Caco-2 (cell line): ENCODE measurements around the gene FBLN1. TPM values are rescaled to one million over a fixed set of nuclear protein-coding genes. Genes with fewer than 3 reads are reported as not detected.
A peak's percentile ranks its signal among the peaks of the same experiment; 100 is the strongest.

Source experiments
- BruUV-seq: library from RNA; stranded (reverse); fragments of 400-500 nt; replicated peaks from 2 replicates; lab custom pipeline; 2021; lab: Mats Ljungman, UMichigan
- CTCF ChIA-PET: fragments of 300-600 bp; sonication (Branson Sonifier 250); formaldehyde crosslinking; loops from one replicate; lab custom pipeline; 2022; ENCODE audit warnings: antibody characterized with exemption; lab: Charles Lee
- POLR2A ChIA-PET: fragments of 300-600 bp; sonication (Branson Sonifier 250); formaldehyde crosslinking; loops from one replicate; lab custom pipeline; 2022; ENCODE audit warnings: antibody characterized with exemption; lab: Charles Lee
- DNase-seq, 2 experiments: peaks; one replicate each; pipeline versions ENCODE4 v3.0.0 to v3.0.0-alpha.2; 2020 to 2022
- H3K27me3 ChIP-seq: replicated peaks from 2 replicates; pipeline ENCODE4 v1.6.0; 2011; ENCODE audit warnings: low read length; ENCODE audit not compliant: control insufficient read depth, insufficient read depth
- H3K36me3 ChIP-seq: 2 replicates; pipeline ENCODE4 v1.5.1; 2011; ENCODE audit warnings: low read length; ENCODE audit not compliant: control insufficient read depth, insufficient read depth
- H3K4me1 ChIP-seq: fragments of 250-450 bp; sonication (Bioruptor Pico); 2 replicates; pipeline ENCODE4 v1.5.1; 2020; ENCODE audit warnings: mild to moderate bottlenecking
- H3K4me3 ChIP-seq: 2 replicates; pipeline ENCODE4 v1.5.1; 2011; ENCODE audit warnings: low read depth, mild to moderate bottlenecking, control low read depth, low read length
- H3K9me3 ChIP-seq: fragments of 250-450 bp; sonication (Bioruptor Pico); 2 replicates; pipeline ENCODE4 v1.5.1; 2020; ENCODE audit warnings: mild to moderate bottlenecking, moderate library complexity
- H3K27ac Mint-ChIP-seq: one replicate; pipeline ENCODE4 v1.8.0; 2022; ENCODE audit warnings: mixed read lengths; ENCODE audit not compliant: unreplicated experiment
- H3K27me3 Mint-ChIP-seq: one replicate; pipeline ENCODE4 v1.8.0; 2022; ENCODE audit warnings: mixed read lengths; ENCODE audit not compliant: insufficient read depth, unreplicated experiment
- H3K36me3 Mint-ChIP-seq: one replicate; pipeline ENCODE4 v1.8.0; 2022; ENCODE audit warnings: mild to moderate bottlenecking, mixed read lengths; ENCODE audit not compliant: insufficient read depth, unreplicated experiment
- H3K4me1 Mint-ChIP-seq: one replicate; pipeline ENCODE4 v1.8.0; 2022; ENCODE audit warnings: low read depth, mixed read lengths; ENCODE audit not compliant: unreplicated experiment
- H3K4me3 Mint-ChIP-seq: one replicate; pipeline ENCODE4 v1.8.0; 2022; ENCODE audit warnings: mild to moderate bottlenecking, moderate library complexity, mixed read lengths; ENCODE audit not compliant: unreplicated experiment
- H3K9me3 Mint-ChIP-seq: one replicate; pipeline ENCODE4 v1.8.0; 2022; ENCODE audit warnings: mixed read lengths; ENCODE audit not compliant: unreplicated experiment
- CTCF ChIP-seq, 2 experiments: fragments of 200-600 bp in 1 of 2; IDR thresholded peaks; 1 replicate in 1 of 2; 2 replicates in 1 of 2; pipeline versions ENCODE4 v1.5.1 to v1.8.0; 2011 to 2022; ENCODE audit warnings: antibody characterized with exemption in 1 of 2, control low read depth in 1 of 2, inconsistent platforms in 1 of 2, low read depth in 1 of 2, low read length in 1 of 2, mild to moderate bottlenecking in 1 of 2, moderate library complexity in 1 of 2; ENCODE audit not compliant: insufficient read depth in 1 of 2, severe bottlenecking in 1 of 2, unreplicated experiment in 1 of 2
- intact Hi-C: fragments of 100-400 bp; cut with micrococcal nuclease; formaldehyde crosslinking; loops from one replicate; pipeline ENCODE4 v1.10.0; 2022; ENCODE audit not compliant: unreplicated experiment
- total RNA-seq: library from RNA; stranded (reverse); gene quantifications from 2 replicates; pipeline ENCODE4 v1.2.3, GENCODE V29; 2022

The FBLN1 gene
- total RNA-seq, 1 experiment from 2014 or later, result 519 TPM

GRCh38 chr22:45503050-45503815, 550 bp downstream of the FBLN1 start:
- H3K4me1 Mint-ChIP-seq, result peaks cover 19% of the 10 kb centered on the region
- peaks cover 36% of the 10 kb centered on the region for H3K4me1 ChIP-seq
- BruUV-seq, result TSS peak; percentile 58
- peak in 1 of 2 experiments; percentile 42 for DNase-seq
- peak overlapping the region; percentile 90 for H3K27ac Mint-ChIP-seq
- H3K4me3 Mint-ChIP-seq, result peak overlapping the region; percentile 93
- ChIA-PET POLR2A (interaction anchor here (1.7 kb wide), 1 partner anchor 19 kb away, joined by 10 read pairs; no protein-coding TSS in a partner anchor), CTCF (interaction anchor here (0.8 to 0.9 kb wide), 2 partner anchors 15 to 61 kb away, joined by 3 read pairs; no protein-coding TSS in a partner anchor)
- no peaks in the 10 kb centered on the region for H3K9me3 Mint-ChIP-seq
- H3K9me3 ChIP-seq, result no peaks in the 10 kb centered on the region
- H3K4me3 ChIP-seq, result peak overlapping the region; percentile 90
- H3K27me3 Mint-ChIP-seq, result no peaks in the 10 kb centered on the region
- no peak for TF ChIP-seq CTCF (IDR thresholded peaks at IDR 0.05; ENCODE audit: insufficient read depth in 1 of 2, low read depth in 1 of 2, low read length in 1 of 2, severe bottlenecking in 1 of 2, unreplicated experiment in 1 of 2)
- intact Hi-C loops, result no loop called here
- H3K36me3 Mint-ChIP-seq, result peaks cover 47% of the 10 kb centered on the region
- no peaks in the 10 kb centered on the region; the same call in 1 of the 2 replicates for H3K36me3 ChIP-seq
- no peaks in the 10 kb centered on the region for H3K27me3 ChIP-seq

- CTCF ChIA-PET, result interaction anchor here (0.8 to 0.9 kb wide), 2 partner anchors 14 to 62 kb away, joined by 3 read pairs; no protein-coding TSS in a partner anchor
- TF ChIP-seq CTCF (IDR thresholded peaks at IDR 0.05; ENCODE audit: insufficient read depth in 1 of 2, low read depth in 1 of 2, low read length in 1 of 2, severe bottlenecking in 1 of 2, unreplicated experiment in 1 of 2), result no peak
- Mint-ChIP-seq H3K27me3 (no peaks in the 10 kb centered on the region), H3K4me3 (peak overlapping the region; percentile 93), H3K9me3 (no peaks in the 10 kb centered on the region), H3K4me1 (peaks cover 23% of the 10 kb centered on the region), H3K36me3 (peaks cover 54% of the 10 kb centered on the region), H3K27ac (peak overlapping the region; percentile 90)
- H3K9me3 ChIP-seq, result no peaks in the 10 kb centered on the region
- peak in 1 of 2 experiments; percentile 29 for DNase-seq
- BruUV-seq, result no TSS peak
- intact Hi-C loops, result no loop called here
- H3K36me3 ChIP-seq, result no peaks in the 10 kb centered on the region; the same call in 1 of the 2 replicates
- POLR2A ChIA-PET, result interaction anchor here (0.6 to 1.7 kb wide), 3 partner anchors 20 to 60 kb away, joined by 3 to 10 read pairs (median 3); no protein-coding TSS in a partner anchor
- peaks cover 31% of the 10 kb centered on the region for H3K4me1 ChIP-seq
- H3K27me3 ChIP-seq, result no peaks in the 10 kb centered on the region
- peak overlapping the region; percentile 90 for H3K4me3 ChIP-seq
These were observed 1.2 kb downstream of the FBLN1 start for GRCh38 chr22:45503816-45504372.
